Stomach (tissue), 9 donors: ENCODE measurements around the gene ROBO2. TPM values are rescaled to one million over a fixed set of nuclear protein-coding genes. Genes with fewer than 3 reads are reported as not detected.

ENCODE experiments used
- DNase-seq, 2 donors: peaks; one replicate each; pipeline versions ENCODE4 v3.0.0 to v3.0.0-alpha.2; 2013 to 2019
- H3K27ac ChIP-seq, 5 donors: fragments of 200-600 bp in 4 of 5; sonication (generic) in 4 of 5; one replicate each; pipeline ENCODE4 v1.5.1; 2013 to 2019; ENCODE audit warnings: mild to moderate bottlenecking in 1 of 5, moderate library complexity in 1 of 5
- H3K27me3 ChIP-seq, 3 donors: fragments of 200-600 bp; sonication (generic); one replicate each; pipeline ENCODE4 v1.5.1; 2017 to 2019; ENCODE audit warnings: mixed run types in 1 of 3
- H3K36me3 ChIP-seq, 4 donors: fragments of 200-600 bp; sonication (generic); 1 replicate in 3 of 4; 2 replicates in 1 of 4; pipeline ENCODE4 v1.5.1; 2016 to 2019
- H3K4me1 ChIP-seq, 4 donors: fragments of 200-600 bp; sonication (generic); one replicate each; pipeline ENCODE4 v1.5.1; 2016 to 2019
- H3K4me3 ChIP-seq, 4 donors: fragments of 200-600 bp; sonication (generic) in 3 of 4; one replicate each; pipeline ENCODE4 v1.5.1; 2016 to 2019; ENCODE audit warnings: mild to moderate bottlenecking in 1 of 4
- H3K9me3 ChIP-seq, 4 donors: fragments of 200-600 bp; sonication (generic); one replicate each; pipeline ENCODE4 v1.5.1; 2016 to 2019
- CTCF ChIP-seq, 7 experiments: fragments of 450-650 bp in 4 of 7; fragments of 200-600 bp in 3 of 7; sonication (generic) in 3 of 7; IDR thresholded peaks; one replicate each; pipeline ENCODE4 v1.5.1; 2016 to 2019; ENCODE audit warnings: antibody characterized with exemption in 7 of 7, control low read depth in 2 of 7, mild to moderate bottlenecking in 1 of 7
- EP300 ChIP-seq: sonication (generic); formaldehyde crosslinking; IDR thresholded peaks from one replicate; pipeline ENCODE4 v1.6.1; 2017; ENCODE audit warnings: antibody characterized with exemption
- POLR2A ChIP-seq, 4 donors: fragments of 450-650 bp; IDR thresholded peaks; one replicate each; pipeline ENCODE4 v1.6.1; 2016; ENCODE audit warnings: antibody characterized with exemption in 4 of 4, control low read depth in 2 of 4, mild to moderate bottlenecking in 1 of 4, moderate library complexity in 1 of 4
- POLR2AphosphoS5 ChIP-seq, 3 donors: sonication (generic); formaldehyde crosslinking; IDR thresholded peaks; one replicate each; pipeline ENCODE4 v1.6.1; 2016; ENCODE audit warnings: antibody characterized with exemption in 3 of 3
- WGBS, 5 donors: extraction: QIAGEN DNeasy Blood & Tissue Kit in 3 of 5; methylation state at CpG; one replicate each; pipeline versions ENCODE4 v1.1.5 to v1.1.7; 2013 to 2018; 5-methylcytosine and 5-hydroxymethylcytosine counted together
- intact Hi-C: fragments of 100-400 bp; cut with DNase I; formaldehyde crosslinking; loops from one replicate; pipeline ENCODE4 v1.15.1; 2023; ENCODE audit warnings: low total_unique reads
- polyA plus RNA-seq, 3 donors: library from polyadenylated mRNA; stranded (reverse); fragments of 200-250 nt; gene quantifications; one replicate each; pipeline ENCODE4 v1.2.3, GENCODE V29; 2013
- total RNA-seq, 5 donors: library from RNA; depleted of rRNA; stranded (reverse); fragments of >200 nt; gene quantifications; one replicate each; pipeline versions ENCODE4 v1.1.0 to v1.2.3, GENCODE V29; 2014 to 2016
- donor health status: healthy with polysubstance abuse.
- donor health status: Bipolar disorder and iron deficiency.
- donor health status: healthy.

ROBO2 gene
- total and polyA plus RNA-seq, 8 donors: 0.25 to 11.4 (median 0.45) TPM; not detected in 2

GRCh38 chr3:77449459-77450350 is 409.8 kb downstream of the ROBO2 start:
- TF ChIP-seq EP300: no peak
- no peak for TF ChIP-seq POLR2AphosphoS5 (IDR thresholded peaks at IDR 0.05)
- TF ChIP-seq CTCF (IDR thresholded peaks at IDR 0.05): no peak
- no peak for TF ChIP-seq POLR2A (IDR thresholded peaks at IDR 0.05)
- Histone ChIP-seq H3K36me3 (no peaks in the 10 kb centered on the region), H3K27me3 (no peaks in the 10 kb centered on the region), H3K27ac (no peak overlapping the region), H3K4me3 (no peak overlapping the region), H3K4me1 (no peaks in the 10 kb centered on the region), H3K9me3 (no peaks in the 10 kb centered on the region)
- intact Hi-C loops: no loop called here
- 60 to 72% (median 65%) methylated on average over 6 of the region's 6 CpGs for WGBS, 5 donors
- DNase-seq: peak in 1 of 2 donors; percentile 6

GRCh38 chr3:77456431-77456830 is 416.5 kb downstream of the ROBO2 start:
- Histone ChIP-seq H3K4me1 (no peaks in the 10 kb centered on the region), H3K4me3 (no peak overlapping the region), H3K27ac (no peak overlapping the region), H3K36me3 (no peaks in the 10 kb centered on the region), H3K27me3 (no peaks in the 10 kb centered on the region), H3K9me3 (no peaks in the 10 kb centered on the region)
- 0 to 73% (median 2%) methylated on average over 1 of the region's 1 CpG for WGBS, 5 donors
- intact Hi-C loops: no loop called here
- no peak for DNase-seq
- TF ChIP-seq CTCF (IDR thresholded peaks at IDR 0.05): no peak
- TF ChIP-seq POLR2AphosphoS5 (IDR thresholded peaks at IDR 0.05): no peak
- no peak for TF ChIP-seq EP300
- no peak for TF ChIP-seq POLR2A (IDR thresholded peaks at IDR 0.05)

GRCh38 chr3:77456906-77457305 is 417.0 kb downstream of the ROBO2 start:
- intact Hi-C loops: no loop called here
- H3K4me1 ChIP-seq: no peaks in the 10 kb centered on the region
- H3K27ac ChIP-seq: no peak overlapping the region
- WGBS, 5 donors: 37 to 57% (median 52%) methylated on average over 1 of the region's 1 CpG
- H3K9me3 ChIP-seq: no peaks in the 10 kb centered on the region
- H3K27me3 ChIP-seq: no peaks in the 10 kb centered on the region
- no peak overlapping the region for H3K4me3 ChIP-seq
- TF ChIP-seq EP300: no peak
- no peak for TF ChIP-seq POLR2A (IDR thresholded peaks at IDR 0.05)
- TF ChIP-seq POLR2AphosphoS5 (IDR thresholded peaks at IDR 0.05): no peak
- TF ChIP-seq CTCF (IDR thresholded peaks at IDR 0.05): no peak
- no peaks in the 10 kb centered on the region for H3K36me3 ChIP-seq
- no peak for DNase-seq

GRCh38 chr3:77459926-77460325 is 420.0 kb downstream of the ROBO2 start:
- Histone ChIP-seq H3K27ac (no peak overlapping the region), H3K36me3 (no peaks in the 10 kb centered on the region), H3K4me3 (no peak overlapping the region), H3K27me3 (no peaks in the 10 kb centered on the region), H3K4me1 (no peaks in the 10 kb centered on the region), H3K9me3 (no peaks in the 10 kb centered on the region)
- no peak for DNase-seq
- intact Hi-C loops: no loop called here
- WGBS, 5 donors: 79 to 96% (median 91%) methylated on average over 7 of the region's 7 CpGs
- TF ChIP-seq EP300 (no peak), POLR2A (IDR thresholded peaks at IDR 0.05) (no peak), POLR2AphosphoS5 (IDR thresholded peaks at IDR 0.05) (no peak)

- TF ChIP-seq EP300 (no peak), POLR2A (IDR thresholded peaks at IDR 0.05) (no peak), CTCF (IDR thresholded peaks at IDR 0.05) (no peak), POLR2AphosphoS5 (IDR thresholded peaks at IDR 0.05) (no peak)
- Histone ChIP-seq H3K4me3 (no peak overlapping the region), H3K36me3 (no peaks in the 10 kb centered on the region), H3K9me3 (no peaks in the 10 kb centered on the region), H3K27ac (no peak overlapping the region), H3K4me1 (no peaks in the 10 kb centered on the region), H3K27me3 (no peaks in the 10 kb centered on the region)
- 62 to 73% (median 66%) methylated on average over 3 of the region's 3 CpGs for WGBS, 5 donors
- no peak for DNase-seq
- intact Hi-C loops: no loop called here
Observed at GRCh38 chr3:77460326-77460725, 420.4 kb downstream of the ROBO2 start.
